PC-9 (cell line): ENCODE results near the gene CHST2. TPM values are rescaled to one million over a fixed set of nuclear protein-coding genes. Genes with fewer than 3 reads are reported as not detected.

Source experiments
- BruUV-seq: library from RNA; stranded (reverse); fragments of 400-500 nt; replicated peaks from 2 replicates; lab custom pipeline; 2021; lab: Mats Ljungman, UMichigan
- CTCF ChIA-PET: fragments of 300-600 bp; sonication (Branson Sonifier 250); formaldehyde crosslinking; loops from one replicate; lab custom pipeline; 2022; ENCODE audit warnings: antibody characterized with exemption; lab: Charles Lee
- POLR2A ChIA-PET: fragments of 300-600 bp; sonication (Branson Sonifier 250); formaldehyde crosslinking; loops from one replicate; lab custom pipeline; 2022; ENCODE audit warnings: antibody characterized with exemption; ENCODE audit not compliant: unreplicated experiment; lab: Charles Lee
- DNase-seq, 2 experiments: peaks; one replicate each; pipeline versions ENCODE4 v3.0.0 to v3.0.0-alpha.2; 2015 to 2022; ENCODE audit warnings: mixed read lengths in 1 of 2
- H2AFZ ChIP-seq: fragments of 200-600 bp; sonication (generic); 2 replicates; pipeline ENCODE4 v1.8.1; 2017; ENCODE audit warnings: antibody characterized with exemption
- H3F3A ChIP-seq: fragments of 200-600 bp; sonication (generic); 2 replicates; pipeline ENCODE4 v1.8.1; 2017; ENCODE audit warnings: antibody characterized with exemption, mild to moderate bottlenecking, low read depth; ENCODE audit not compliant: insufficient read depth
- H3K27ac ChIP-seq: fragments of 200-600 bp; sonication (generic); 2 replicates; pipeline ENCODE4 v1.6.1; 2016; ENCODE audit warnings: mixed run types
- H3K27me3 ChIP-seq: fragments of 200-600 bp; sonication (generic); 2 replicates; pipeline ENCODE4 v1.6.1; 2016; ENCODE audit warnings: low read depth, mixed run types; ENCODE audit not compliant: insufficient read depth
- H3K36me3 ChIP-seq: fragments of 200-600 bp; sonication (generic); 2 replicates; pipeline ENCODE4 v1.6.1; 2016; ENCODE audit warnings: low read depth, mixed run types
- H3K4me1 ChIP-seq: fragments of 200-600 bp; sonication (generic); replicated peaks from 2 replicates; pipeline ENCODE4 v1.6.1; 2016; ENCODE audit warnings: mixed run types; ENCODE audit not compliant: insufficient read depth
- H3K4me2 ChIP-seq: fragments of 200-600 bp; sonication (generic); 2 replicates; pipeline ENCODE4 v1.6.1; 2017; ENCODE audit warnings: mixed run types
- H3K4me3 ChIP-seq: fragments of 200-600 bp; sonication (generic); 2 replicates; pipeline ENCODE4 v1.6.1; 2016; ENCODE audit warnings: mixed run types
- H3K79me2 ChIP-seq: fragments of 200-600 bp; sonication (generic); 2 replicates; pipeline ENCODE4 v1.6.1; 2017; ENCODE audit warnings: low read depth, mixed run types
- H3K9me2 ChIP-seq: fragments of 200-600 bp; sonication (generic); 2 replicates; pipeline ENCODE4 v1.8.1; 2017; ENCODE audit warnings: mild to moderate bottlenecking; ENCODE audit not compliant: insufficient read depth
- H3K9me3 ChIP-seq: fragments of 200-600 bp; sonication (generic); 2 replicates; pipeline ENCODE4 v1.8.1; 2016; ENCODE audit warnings: low read depth; ENCODE audit not compliant: insufficient read depth
- H4K20me1 ChIP-seq: fragments of 200-600 bp; sonication (generic); 2 replicates; pipeline ENCODE4 v1.8.1; 2017; ENCODE audit not compliant: insufficient read depth
- EZH2 ChIP-seq: fragments of 200-600 bp; sonication (generic); IDR thresholded peaks from 2 replicates; pipeline ENCODE4 v1.8.0; 2017; ENCODE audit warnings: antibody characterized with exemption, low read depth
- intact Hi-C: fragments of 100-400 bp; cut with micrococcal nuclease; formaldehyde crosslinking; loops from one replicate; pipeline ENCODE4 v1.10.0; 2022; ENCODE audit not compliant: unreplicated experiment
- total RNA-seq: library from RNA; stranded (reverse); gene quantifications from 2 replicates; pipeline ENCODE4 v1.2.3, GENCODE V29; 2021
- TF ChIP-seq, protein P1 (sequence below): fragments of 200-600 bp; sonication (generic); conservative IDR thresholded peaks from 2 replicates; pipeline ENCODE4 v1.6.1; 2017; ENCODE audit warnings: mixed run types, antibody characterized with exemption, mild to moderate bottlenecking, moderate library complexity

Gene CHST2
- total RNA-seq, 1 experiment from 2014 or later: 0.15 TPM

DNA sequence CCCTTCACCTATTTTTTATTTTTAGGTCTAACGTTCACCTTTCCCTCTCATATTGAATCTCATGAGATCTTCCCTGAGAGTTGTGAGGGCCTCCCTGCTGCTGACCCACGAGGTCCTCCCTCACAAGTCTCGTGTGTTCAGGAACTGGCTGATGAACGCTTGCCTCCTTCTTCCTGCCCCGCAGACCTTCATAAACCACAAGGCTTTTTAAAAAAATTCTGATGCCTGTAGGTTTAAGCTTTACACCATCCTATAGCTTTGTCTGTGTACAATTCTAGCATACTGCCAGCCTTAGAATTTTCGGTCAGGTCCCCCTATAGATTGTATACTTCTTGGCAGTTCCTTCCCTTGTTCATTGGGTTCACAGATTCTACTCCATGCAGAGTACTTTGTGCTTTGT, 50.5 kb downstream of the CHST2 start:
- no TSS peak for BruUV-seq
- TF ChIP-seq, protein P1, sequence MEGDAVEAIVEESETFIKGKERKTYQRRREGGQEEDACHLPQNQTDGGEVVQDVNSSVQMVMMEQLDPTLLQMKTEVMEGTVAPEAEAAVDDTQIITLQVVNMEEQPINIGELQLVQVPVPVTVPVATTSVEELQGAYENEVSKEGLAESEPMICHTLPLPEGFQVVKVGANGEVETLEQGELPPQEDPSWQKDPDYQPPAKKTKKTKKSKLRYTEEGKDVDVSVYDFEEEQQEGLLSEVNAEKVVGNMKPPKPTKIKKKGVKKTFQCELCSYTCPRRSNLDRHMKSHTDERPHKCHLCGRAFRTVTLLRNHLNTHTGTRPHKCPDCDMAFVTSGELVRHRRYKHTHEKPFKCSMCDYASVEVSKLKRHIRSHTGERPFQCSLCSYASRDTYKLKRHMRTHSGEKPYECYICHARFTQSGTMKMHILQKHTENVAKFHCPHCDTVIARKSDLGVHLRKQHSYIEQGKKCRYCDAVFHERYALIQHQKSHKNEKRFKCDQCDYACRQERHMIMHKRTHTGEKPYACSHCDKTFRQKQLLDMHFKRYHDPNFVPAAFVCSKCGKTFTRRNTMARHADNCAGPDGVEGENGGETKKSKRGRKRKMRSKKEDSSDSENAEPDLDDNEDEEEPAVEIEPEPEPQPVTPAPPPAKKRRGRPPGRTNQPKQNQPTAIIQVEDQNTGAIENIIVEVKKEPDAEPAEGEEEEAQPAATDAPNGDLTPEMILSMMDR: no peak
- TF ChIP-seq EZH2: no peak
- Histone ChIP-seq H3K79me2 (no peaks in the 10 kb centered on the region), H4K20me1 (no peaks in the 10 kb centered on the region), H3K9me3 (no peaks in the 10 kb centered on the region), H3K27me3 (no peaks in the 10 kb centered on the region), H2AFZ (no peak overlapping the region), H3K27ac (no peak overlapping the region), H3K4me3 (no peak overlapping the region), H3K4me1 (no peaks in the 10 kb centered on the region), H3K4me2 (no peak overlapping the region), H3K36me3 (no peaks in the 10 kb centered on the region), H3F3A (no peaks in the 10 kb centered on the region), H3K9me2 (no peaks in the 10 kb centered on the region)
- DNase-seq: no peak
- CTCF ChIA-PET: no interaction called here
- POLR2A ChIA-PET: no interaction called here
- intact Hi-C loops: no loop called here

DNA sequence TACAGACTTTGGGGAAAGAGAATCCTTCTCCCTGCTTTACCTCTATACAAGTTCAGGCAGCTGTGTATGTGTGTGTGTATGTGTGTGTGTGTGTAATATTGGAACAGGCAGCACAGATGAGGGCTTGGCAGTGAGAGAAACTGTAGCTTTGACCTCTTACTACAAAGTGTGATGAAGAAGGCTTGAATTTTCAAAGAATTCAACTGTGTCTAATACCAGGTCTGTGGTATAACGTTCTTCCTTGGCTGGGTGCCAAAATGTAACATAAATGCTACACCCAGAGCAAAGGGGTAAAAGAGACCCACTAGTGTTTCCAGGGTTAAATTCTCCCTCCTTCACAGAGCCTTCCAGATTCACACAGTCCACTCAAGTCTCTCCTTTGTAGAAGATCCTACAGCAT, 51.1 kb downstream of the CHST2 start:
- H3K4me2 ChIP-seq: no peak overlapping the region
- no peak overlapping the region for H2AFZ ChIP-seq
- no peaks in the 10 kb centered on the region for H3K27me3 ChIP-seq
- no peak overlapping the region for H3K4me3 ChIP-seq
- H3K9me3 ChIP-seq: no peaks in the 10 kb centered on the region
- DNase-seq: no peak
- no peak for TF ChIP-seq EZH2
- TF ChIP-seq, protein P1: no peak
- ChIA-PET POLR2A (no interaction called here), CTCF (no interaction called here)
- no peaks in the 10 kb centered on the region for H3K36me3 ChIP-seq
- no peaks in the 10 kb centered on the region for H3K9me2 ChIP-seq
- H3F3A ChIP-seq: no peaks in the 10 kb centered on the region
- no peaks in the 10 kb centered on the region for H3K4me1 ChIP-seq
- H4K20me1 ChIP-seq: no peaks in the 10 kb centered on the region
- BruUV-seq: no TSS peak
- H3K27ac ChIP-seq: no peak overlapping the region
- intact Hi-C loops: no loop called here
- no peaks in the 10 kb centered on the region for H3K79me2 ChIP-seq

DNA sequence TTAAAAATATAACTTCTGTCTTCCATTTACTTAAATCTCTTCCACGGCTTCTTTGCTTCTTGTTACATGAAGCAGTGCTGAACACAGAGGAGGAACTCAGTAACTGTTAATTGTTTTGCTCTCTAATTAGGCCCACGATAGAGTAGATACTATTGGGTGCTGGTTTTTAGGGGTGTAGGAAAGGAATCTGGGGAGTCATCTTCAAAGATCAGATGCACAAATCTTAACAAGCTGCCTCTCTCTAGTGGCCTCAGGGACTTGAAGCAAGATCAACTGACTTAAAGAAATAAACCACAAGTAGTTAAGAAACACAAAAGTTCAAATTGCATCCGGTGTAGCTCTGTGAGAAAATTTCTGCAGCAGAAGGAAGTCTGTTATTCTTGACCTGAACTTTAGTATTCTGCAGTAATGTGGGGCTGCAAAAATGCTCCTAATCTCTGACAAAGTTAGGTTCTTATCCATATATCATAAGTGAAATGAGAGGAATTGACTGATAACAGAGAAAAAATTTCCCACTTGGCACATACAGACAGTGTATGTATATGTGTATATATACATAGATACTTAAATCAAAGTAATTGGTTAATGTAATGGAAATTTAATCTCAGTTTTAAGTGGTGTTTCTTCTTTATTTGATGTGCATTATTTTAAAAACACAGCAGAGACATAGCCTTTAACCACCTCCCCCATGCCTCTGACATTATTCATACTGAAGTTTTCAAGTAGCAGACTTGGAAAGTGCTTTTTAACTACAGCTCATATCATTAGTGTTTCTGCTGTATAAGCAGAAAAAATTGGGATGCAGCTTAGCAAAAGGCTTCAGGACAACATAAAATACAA, 51.8 kb downstream of the CHST2 start:
- H3K79me2 ChIP-seq: no peaks in the 10 kb centered on the region
- H2AFZ ChIP-seq: no peak overlapping the region
- POLR2A ChIA-PET: no interaction called here
- CTCF ChIA-PET: no interaction called here
- H3K4me1 ChIP-seq: no peaks in the 10 kb centered on the region
- no peak for TF ChIP-seq EZH2
- TF ChIP-seq, protein P1: no peak
- DNase-seq: no peak
- H3K4me3 ChIP-seq: no peak overlapping the region
- H3K27me3 ChIP-seq: no peaks in the 10 kb centered on the region
- no peaks in the 10 kb centered on the region for H3K9me2 ChIP-seq
- intact Hi-C loops: no loop called here
- H3K4me2 ChIP-seq: no peak overlapping the region
- no peak overlapping the region for H3K27ac ChIP-seq
- no peaks in the 10 kb centered on the region for H4K20me1 ChIP-seq
- no peaks in the 10 kb centered on the region for H3K36me3 ChIP-seq
- no TSS peak for BruUV-seq
- H3K9me3 ChIP-seq: no peaks in the 10 kb centered on the region
- no peaks in the 10 kb centered on the region for H3F3A ChIP-seq
